Activated CD8-positive, alpha-beta T cell treated with anti-CD3 and anti-CD28 coated beads for 36 hours (primary cell): ENCODE measurements around the gene SUB1. TPM values are rescaled to one million over a fixed set of nuclear protein-coding genes. Genes with fewer than 3 reads are reported as not detected.

ENCODE experiments used
- ATAC-seq: fragments of 200-7000 bp; cut with Tn5 transposase; one replicate; pipeline ENCODE4 v1.10.0; 2021; ENCODE audit warnings: mild to moderate bottlenecking, moderate library complexity
- CTCF ChIA-PET: fragments of 350-600 bp; sonication (Branson Sonifier 250); formaldehyde crosslinking; loops from one replicate; lab custom pipeline; 2021; ENCODE audit warnings: antibody characterized with exemption; lab: Charles Lee
- POLR2A ChIA-PET: fragments of 350-600 bp; sonication (Branson Sonifier 250); formaldehyde crosslinking; loops from one replicate; lab custom pipeline; 2021; ENCODE audit warnings: antibody characterized with exemption; lab: Charles Lee
- DNase-seq: peaks from one replicate; pipeline ENCODE4 v3.0.0-alpha.2; 2020
- H3K27ac Mint-ChIP-seq: one replicate; pipeline ENCODE4 v1.8.0; 2021; ENCODE audit warnings: mild to moderate bottlenecking, mixed read lengths
- H3K27me3 Mint-ChIP-seq: one replicate; pipeline ENCODE4 v1.8.0; 2021; ENCODE audit warnings: mixed read lengths
- H3K36me3 Mint-ChIP-seq: one replicate; pipeline ENCODE4 v1.8.0; 2021; ENCODE audit warnings: low read depth, mixed read lengths
- H3K4me1 Mint-ChIP-seq: one replicate; pipeline ENCODE4 v1.8.0; 2021; ENCODE audit warnings: low read depth, mixed read lengths
- H3K4me3 Mint-ChIP-seq: one replicate; pipeline ENCODE4 v1.8.0; 2021; ENCODE audit warnings: mild to moderate bottlenecking, moderate library complexity, mixed read lengths
- H3K9me3 Mint-ChIP-seq: one replicate; pipeline ENCODE4 v1.8.0; 2021; ENCODE audit warnings: mixed read lengths
- intact Hi-C: fragments of 100-400 bp; cut with micrococcal nuclease; formaldehyde crosslinking; loops from one replicate; pipeline ENCODE4 v1.10.0; 2022
- total RNA-seq, 2 experiments: library from RNA; stranded (reverse); gene quantifications; one replicate each; pipeline ENCODE4 v1.2.3, GENCODE V29; 2021
- TF ChIP-seq, protein P1 (sequence below): fragments of 200-600 bp; IDR thresholded peaks from one replicate; pipeline ENCODE4 v1.8.0; 2022; ENCODE audit warnings: antibody characterized with exemption, mild to moderate bottlenecking

SUB1 gene
- total RNA-seq, 2 experiments from 2014 or later, result 403 to 431 TPM

GRCh38 chr5:32645246-32645645, 59.9 kb downstream of the SUB1 start:
- TF ChIP-seq, protein P1, sequence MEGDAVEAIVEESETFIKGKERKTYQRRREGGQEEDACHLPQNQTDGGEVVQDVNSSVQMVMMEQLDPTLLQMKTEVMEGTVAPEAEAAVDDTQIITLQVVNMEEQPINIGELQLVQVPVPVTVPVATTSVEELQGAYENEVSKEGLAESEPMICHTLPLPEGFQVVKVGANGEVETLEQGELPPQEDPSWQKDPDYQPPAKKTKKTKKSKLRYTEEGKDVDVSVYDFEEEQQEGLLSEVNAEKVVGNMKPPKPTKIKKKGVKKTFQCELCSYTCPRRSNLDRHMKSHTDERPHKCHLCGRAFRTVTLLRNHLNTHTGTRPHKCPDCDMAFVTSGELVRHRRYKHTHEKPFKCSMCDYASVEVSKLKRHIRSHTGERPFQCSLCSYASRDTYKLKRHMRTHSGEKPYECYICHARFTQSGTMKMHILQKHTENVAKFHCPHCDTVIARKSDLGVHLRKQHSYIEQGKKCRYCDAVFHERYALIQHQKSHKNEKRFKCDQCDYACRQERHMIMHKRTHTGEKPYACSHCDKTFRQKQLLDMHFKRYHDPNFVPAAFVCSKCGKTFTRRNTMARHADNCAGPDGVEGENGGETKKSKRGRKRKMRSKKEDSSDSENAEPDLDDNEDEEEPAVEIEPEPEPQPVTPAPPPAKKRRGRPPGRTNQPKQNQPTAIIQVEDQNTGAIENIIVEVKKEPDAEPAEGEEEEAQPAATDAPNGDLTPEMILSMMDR, result no peak
- CTCF ChIA-PET, result no interaction called here
- DNase-seq (peak; percentile 4), ATAC-seq (no peak)
- H3K9me3 Mint-ChIP-seq, result no peaks in the 10 kb centered on the region
- intact Hi-C loops, result no loop called here
- H3K4me3 Mint-ChIP-seq, result no peak overlapping the region
- H3K27ac Mint-ChIP-seq, result no peak overlapping the region
- H3K4me1 Mint-ChIP-seq, result peaks cover 4% of the 10 kb centered on the region
- POLR2A ChIA-PET, result no interaction called here
- H3K27me3 Mint-ChIP-seq, result no peaks in the 10 kb centered on the region
- no peaks in the 10 kb centered on the region for H3K36me3 Mint-ChIP-seq

- intact Hi-C loops, result no loop called here
- no peaks in the 10 kb centered on the region for H3K27me3 Mint-ChIP-seq
- no peak overlapping the region for H3K4me3 Mint-ChIP-seq
- no peaks in the 10 kb centered on the region for H3K36me3 Mint-ChIP-seq
- ChIA-PET POLR2A (no interaction called here), CTCF (no interaction called here)
- H3K9me3 Mint-ChIP-seq, result no peaks in the 10 kb centered on the region
- peaks cover 4% of the 10 kb centered on the region for H3K4me1 Mint-ChIP-seq
- DNase-seq (no peak), ATAC-seq (peak; percentile 39)
- TF ChIP-seq, protein P1, result no peak
- no peak overlapping the region for H3K27ac Mint-ChIP-seq
Measured at GRCh38 chr5:32646061-32646969, 61.0 kb downstream of the SUB1 start.

GRCh38 chr5:32651088-32651487, 65.7 kb downstream of the SUB1 start:
- Mint-ChIP-seq H3K36me3 (peaks cover 3% of the 10 kb centered on the region), H3K9me3 (peaks cover 6% of the 10 kb centered on the region), H3K4me3 (no peak overlapping the region), H3K27me3 (peaks cover 2% of the 10 kb centered on the region), H3K27ac (no peak overlapping the region), H3K4me1 (peaks cover 4% of the 10 kb centered on the region)
- DNase-seq (no peak), ATAC-seq (no peak)
- ChIA-PET POLR2A (no interaction called here), CTCF (no interaction called here)
- TF ChIP-seq, protein P1, result no peak
- intact Hi-C loops, result no loop called here

GRCh38 chr5:32651638-32652037, 66.3 kb downstream of the SUB1 start:
- Mint-ChIP-seq H3K36me3 (peaks cover 3% of the 10 kb centered on the region), H3K27me3 (peaks cover 2% of the 10 kb centered on the region), H3K27ac (no peak overlapping the region), H3K4me3 (no peak overlapping the region), H3K4me1 (peaks cover under 1% of the 10 kb centered on the region), H3K9me3 (peaks cover 9% of the 10 kb centered on the region)
- ChIA-PET POLR2A (no interaction called here), CTCF (no interaction called here)
- TF ChIP-seq, protein P1, result no peak
- no peak for ATAC-seq
- intact Hi-C loops, result no loop called here
- DNase-seq, result no peak

Other genes with a start within 250 kb of the SUB1 start
- gene ZFR, start 140.8 kb upstream of the SUB1 start, total RNA-seq, result 10 to 100 TPM; 56.8 to 59.2 TPM
- under 1 TPM; 0.05 to 0.16 TPM for gene NPR3, start 125.8 kb downstream of the SUB1 start, total RNA-seq